SK-N-SH (cell line): ENCODE measurements around the gene POU6F1. TPM values are rescaled to one million over a fixed set of nuclear protein-coding genes. Genes with fewer than 3 reads are reported as not detected.

ENCODE experiments used
- CTCF ChIA-PET: fragments of 300-600, 350-600 bp; formaldehyde crosslinking; extraction: SDS; loops from one replicate; lab custom pipeline; 2021; lab: Yijun Ruan, JAX
- POLR2A ChIA-PET: fragments of 350-600 bp; sonication (Branson Sonifier 250); formaldehyde crosslinking; extraction: SDS; loops from one replicate; lab custom pipeline; 2020; ENCODE audit warnings: antibody characterized with exemption, inconsistent platforms; lab: Yijun Ruan, JAX
- DNase-seq: peaks from one replicate; pipeline ENCODE4 v3.0.0; 2012
- H2AFZ ChIP-seq: fragments of 200-600 bp; sonication (generic); 2 replicates; pipeline ENCODE4 v1.8.1; 2016; ENCODE audit warnings: antibody characterized with exemption, mild to moderate bottlenecking, low read depth
- H3F3A ChIP-seq: fragments of 200-600 bp; sonication (generic); replicated peaks from 2 replicates; pipeline ENCODE3; 2016; ENCODE audit warnings: antibody characterized with exemption, mild to moderate bottlenecking; ENCODE audit not compliant: insufficient read depth
- H3K27ac ChIP-seq, 2 experiments: fragments of 200-500 bp in 1 of 2; fragments of 200-600 bp in 1 of 2; sonication (Bioruptor generic) in 1 of 2; sonication (generic), shearing (Covaris generic) in 1 of 2; 2 replicates each; pipeline versions ENCODE4 v1.5.1 to v1.6.1; 2014 to 2016; ENCODE audit warnings: low read depth in 2 of 2, inconsistent platforms in 1 of 2, low read length in 1 of 2, mild to moderate bottlenecking in 1 of 2, mixed read lengths in 1 of 2
- H3K27me3 ChIP-seq: fragments of 200-600 bp; sonication (generic), shearing (Covaris generic); 2 replicates; pipeline ENCODE4 v1.6.1; 2016; ENCODE audit warnings: mixed run types; ENCODE audit not compliant: insufficient read depth
- H3K36me3 ChIP-seq, 2 experiments: fragments of 200-500 bp in 1 of 2; fragments of 200-600 bp in 1 of 2; sonication (Bioruptor generic) in 1 of 2; sonication (generic) in 1 of 2; replicated peaks in 1 of 2; 2 replicates each; pipeline versions ENCODE3 to v1.5.1; 2014 to 2016; ENCODE audit warnings: low read length in 1 of 2, mild to moderate bottlenecking in 1 of 2; ENCODE audit not compliant: insufficient read depth in 2 of 2, control insufficient read depth in 1 of 2
- H3K4me1 ChIP-seq, 2 experiments: fragments of 200-500 bp in 1 of 2; fragments of 200-600 bp in 1 of 2; sonication (Bioruptor generic) in 1 of 2; sonication (generic), shearing (Covaris generic) in 1 of 2; 2 replicates each; pipeline versions ENCODE4 v1.5.1 to v1.6.1; 2014 to 2016; ENCODE audit warnings: low read depth in 1 of 2, low read length in 1 of 2, mixed run types in 1 of 2; ENCODE audit not compliant: insufficient read depth in 2 of 2, control insufficient read depth in 1 of 2
- H3K4me2 ChIP-seq: fragments of 200-600 bp; sonication (generic), shearing (Covaris generic); 2 replicates; pipeline ENCODE4 v1.6.1; 2017; ENCODE audit warnings: mixed run types
- H3K4me3 ChIP-seq, 2 experiments: fragments of 200-500 bp in 1 of 2; fragments of 200-600 bp in 1 of 2; sonication (Bioruptor generic) in 1 of 2; sonication (generic), shearing (Covaris generic) in 1 of 2; 2 replicates each; pipeline versions ENCODE4 v1.5.1 to v1.8.1; 2014 to 2016; ENCODE audit warnings: low read depth in 2 of 2, inconsistent platforms in 1 of 2, low read length in 1 of 2, mild to moderate bottlenecking in 1 of 2, mixed read lengths in 1 of 2, moderate library complexity in 1 of 2
- H3K79me2 ChIP-seq: fragments of 200-600 bp; sonication (generic); 2 replicates; pipeline ENCODE4 v1.8.1; 2017; ENCODE audit warnings: mild to moderate bottlenecking; ENCODE audit not compliant: insufficient read depth
- H3K9ac ChIP-seq: fragments of 200-600 bp; sonication (generic); 2 replicates; pipeline ENCODE4 v1.6.1; 2017; ENCODE audit warnings: mixed run types
- H3K9me2 ChIP-seq: fragments of 200-600 bp; sonication (generic); 2 replicates; pipeline ENCODE4 v1.6.1; 2017; ENCODE audit warnings: mixed run types
- H3K9me3 ChIP-seq: fragments of 200-600 bp; sonication (generic); 2 replicates; pipeline ENCODE4 v1.6.1; 2017; ENCODE audit warnings: mixed run types, mild to moderate bottlenecking, moderate library complexity
- H4K20me1 ChIP-seq: fragments of 200-600 bp; sonication (generic); 2 replicates; pipeline ENCODE4 v1.6.1; 2017; ENCODE audit warnings: mild to moderate bottlenecking, mixed run types; ENCODE audit not compliant: insufficient read depth
- CTCF ChIP-seq: fragments of 200-600 bp; sonication (generic); IDR thresholded peaks from 2 replicates; pipeline ENCODE4 v1.6.1; 2017; ENCODE audit warnings: antibody characterized with exemption, mild to moderate bottlenecking, moderate library complexity
- FOSL2 ChIP-seq: IDR thresholded peaks from 2 replicates; pipeline ENCODE4 v1.4.0; 2012; ENCODE audit warnings: low read depth, mild to moderate bottlenecking, moderate library complexity, borderline replicate concordance
- FOXJ3 ChIP-seq: sonication (generic); formaldehyde crosslinking; IDR thresholded peaks from 2 replicates; pipeline ENCODE4 v1.5.1; 2020; ENCODE audit warnings: mild to moderate bottlenecking, missing genetic modification reagents
- IRF3 ChIP-seq: fragments of 150-350 bp; IDR thresholded peaks from 2 replicates; pipeline ENCODE4 v1.6.1; 2016; ENCODE audit warnings: mild to moderate bottlenecking, low read depth, low read length
- NRF1 ChIP-seq: IDR thresholded peaks from 2 replicates; pipeline ENCODE4 v1.6.1; 2012; ENCODE audit warnings: low read depth, mild to moderate bottlenecking, low read length
- POLR2AphosphoS5 ChIP-seq: IDR thresholded peaks from 2 replicates; pipeline ENCODE4 v1.6.1; 2012; ENCODE audit warnings: low read depth, low read length
- RFX5 ChIP-seq: IDR thresholded peaks from 2 replicates; pipeline ENCODE4 v1.6.1; 2012; ENCODE audit warnings: mild to moderate bottlenecking, improper control_type of control experiment, low read length
- RXRA ChIP-seq: IDR thresholded peaks from 2 replicates; pipeline ENCODE4 v1.4.0; 2012; ENCODE audit warnings: low read depth, mild to moderate bottlenecking, borderline replicate concordance
- TAF1 ChIP-seq: IDR thresholded peaks from 2 replicates; pipeline ENCODE4 v1.6.1; 2012; ENCODE audit warnings: low read depth, mild to moderate bottlenecking, low read length, moderate library complexity, borderline replicate concordance
- USF1 ChIP-seq: IDR thresholded peaks from 2 replicates; pipeline ENCODE4 v1.4.0; 2012; ENCODE audit warnings: low read depth, borderline replicate concordance
- YY1 ChIP-seq: IDR thresholded peaks from 2 replicates; pipeline ENCODE4 v1.4.0; 2012; ENCODE audit warnings: low read depth, mild to moderate bottlenecking
- WGBS: methylation state at CpG from one replicate; pipeline ENCODE4 v1.1.6; 2017; ENCODE audit warnings: low lambda C conversion rate; 5-methylcytosine and 5-hydroxymethylcytosine counted together
- polyA plus RNA-seq, 3 experiments: library from polyadenylated mRNA; depleted of rRNA; stranded (reverse); fragments of >200 nt; gene quantifications; 2 replicates each; pipeline ENCODE4 v1.2.3, GENCODE V29; 2012

POU6F1 gene
- polyA plus RNA-seq, 1 of the 3 experiments (the other 2 are of a cell fraction), result 1.9 TPM

GRCh38 chr12:51181558-51181957, 36.3 kb downstream of the POU6F1 start:
- Histone ChIP-seq H3K4me2 (no peak overlapping the region), H3K79me2 (no peaks in the 10 kb centered on the region), H3K4me1 (peaks cover 0 to 7% of the 10 kb centered on the region in 2 experiments; a peak in 1 of 4 replicates), H4K20me1 (no peaks in the 10 kb centered on the region), H3K27ac (no peak overlapping the region), H2AFZ (no peak overlapping the region), H3K9me2 (no peaks in the 10 kb centered on the region), H3K4me3 (no peak overlapping the region), H3K9ac (no peak overlapping the region), H3K36me3 (no peaks in the 10 kb centered on the region), H3K9me3 (no peaks in the 10 kb centered on the region), H3F3A (no peaks in the 10 kb centered on the region), H3K27me3 (no peaks in the 10 kb centered on the region)
- WGBS, result 91% methylated on average over 5 of the region's 5 CpGs
- DNase-seq, result no peak
- CTCF ChIA-PET, result interaction anchor here (1.3 kb wide), 1 partner anchor 71 kb away, joined by 3 read pairs; no protein-coding TSS in a partner anchor
- POLR2A ChIA-PET, result no interaction called here
- TF ChIP-seq TAF1, result no peak

- no peak for TF ChIP-seq IRF3
- no peak for TF ChIP-seq FOXJ3 (CRISPR knock-in tag)
- no peak for TF ChIP-seq USF1
- no peak for TF ChIP-seq RFX5
- TF ChIP-seq POLR2AphosphoS5, result no peak
- TF ChIP-seq CTCF, result no peak
- no peak for TF ChIP-seq RXRA
- no peak for TF ChIP-seq NRF1
- TF ChIP-seq FOSL2, result no peak
- TF ChIP-seq YY1, result no peak
- DNase-seq, result no peak
- no peaks in the 10 kb centered on the region for H3K36me3 ChIP-seq
- ChIA-PET CTCF (interaction anchor here (0.7 to 1.1 kb wide), 3 partner anchors 9 to 163 kb away, joined by 3 read pairs; no protein-coding TSS in a partner anchor), POLR2A (no interaction called here)
- no peak overlapping the region for H3K4me2 ChIP-seq
- H3K27me3 ChIP-seq, result no peaks in the 10 kb centered on the region
- H3K9me2 ChIP-seq, result no peaks in the 10 kb centered on the region
- no peaks in the 10 kb centered on the region for H3K9me3 ChIP-seq
- no peaks in the 10 kb centered on the region for H4K20me1 ChIP-seq
- no peak overlapping the region for H2AFZ ChIP-seq
- no peaks in the 10 kb centered on the region for H3F3A ChIP-seq
- H3K79me2 ChIP-seq, result no peaks in the 10 kb centered on the region
- H3K4me1 ChIP-seq, result no peaks in the 10 kb centered on the region
- no peak overlapping the region for H3K27ac ChIP-seq
- H3K4me3 ChIP-seq, result no peak overlapping the region
- no peak overlapping the region for H3K9ac ChIP-seq
- WGBS, result 90% methylated on average over 2 of the region's 2 CpGs
These were observed 40.0 kb downstream of the POU6F1 start for GRCh38 chr12:51177897-51178296.
